C1 segment of cervical spinal cord (tissue), 14 donors: Measurements from ENCODE around the gene NPNT.
"Not testable (repeated sequence)": the region's sequence is repeated elsewhere in the genome, so short reads cannot be mapped to it uniquely, and the experiment has no call there.

Experiments
- DNase-seq, 14 donors: peaks; one replicate each; lab custom pipeline; 2025; lab: John Stamatoyannopoulos, UW

The NPNT gene

DNA sequence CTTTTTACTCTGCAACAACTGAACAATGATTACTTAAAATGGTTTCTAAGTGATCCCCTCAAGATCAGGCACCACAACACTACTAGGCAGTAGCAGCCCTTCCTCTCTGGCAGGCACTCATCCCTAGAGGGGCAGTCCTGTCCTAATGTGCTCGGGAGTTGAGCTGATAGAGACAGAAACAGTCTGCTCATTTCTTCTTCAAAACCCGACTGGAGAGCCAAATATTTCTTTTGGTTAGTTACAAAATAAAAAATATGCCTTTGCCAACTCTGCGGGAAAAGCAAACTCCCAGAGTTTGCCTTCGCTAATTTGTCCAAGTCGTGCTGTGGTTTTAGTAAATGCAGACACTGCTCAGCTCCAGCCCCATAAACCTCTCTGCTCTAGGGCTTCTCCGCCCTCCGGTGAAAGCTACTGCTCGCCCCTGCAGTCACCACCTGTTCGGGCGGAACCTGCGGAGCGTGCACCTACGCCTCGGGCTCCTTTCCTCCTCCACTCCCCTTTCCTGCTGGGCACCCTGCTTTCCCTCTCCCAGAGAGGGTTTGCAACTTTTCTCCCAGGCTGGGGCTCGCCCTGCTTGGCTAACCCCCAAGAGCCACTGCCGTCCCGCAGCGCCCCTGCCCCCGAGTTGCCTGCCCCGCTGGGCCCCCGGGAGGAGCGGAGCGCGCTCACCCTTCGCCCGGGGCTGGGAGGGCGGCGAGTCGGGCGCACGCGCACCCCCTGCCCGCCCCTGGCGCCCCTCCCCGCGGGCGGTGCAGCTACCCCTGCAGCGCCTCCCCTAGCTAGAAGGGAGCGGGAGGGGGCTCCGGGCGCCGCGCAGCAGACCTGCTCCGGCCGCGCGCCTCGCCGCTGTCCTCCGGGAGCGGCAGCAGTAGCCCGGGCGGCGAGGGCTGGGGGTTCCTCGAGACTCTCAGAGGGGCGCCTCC is at the start of gene NPNT:
Gene NPNT, plus strand, starts transcription at position 812 of the 923 bp plus-strand sequence. CDS start 182 bp downstream, outside the sequence.
- no peak for DNase-seq

- no peak for DNase-seq
Measured at GRCh38 chr4:105845559-105845958, 49.7 kb upstream of the NPNT start.

DNA sequence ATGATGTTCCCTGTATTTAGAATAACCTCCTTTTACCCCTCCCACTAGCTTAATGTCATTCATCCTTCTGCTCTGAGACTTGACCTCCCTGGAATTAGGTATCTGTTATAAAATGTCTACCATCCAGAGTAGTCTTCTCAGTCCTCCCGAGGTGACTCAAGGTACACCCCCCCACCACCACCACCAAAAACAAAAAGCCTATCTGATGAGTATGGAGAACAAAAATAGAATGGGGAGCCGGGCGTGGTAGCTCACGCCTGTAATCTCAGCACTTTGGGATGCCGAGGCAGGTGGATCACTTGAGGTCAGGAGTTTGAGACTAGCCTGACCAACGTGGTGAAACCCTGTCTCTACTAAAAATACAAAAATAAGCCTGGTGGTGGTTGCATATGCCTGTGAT is 46.9 kb upstream of the NPNT start:
- not testable (repeated sequence) for DNase-seq

DNA sequence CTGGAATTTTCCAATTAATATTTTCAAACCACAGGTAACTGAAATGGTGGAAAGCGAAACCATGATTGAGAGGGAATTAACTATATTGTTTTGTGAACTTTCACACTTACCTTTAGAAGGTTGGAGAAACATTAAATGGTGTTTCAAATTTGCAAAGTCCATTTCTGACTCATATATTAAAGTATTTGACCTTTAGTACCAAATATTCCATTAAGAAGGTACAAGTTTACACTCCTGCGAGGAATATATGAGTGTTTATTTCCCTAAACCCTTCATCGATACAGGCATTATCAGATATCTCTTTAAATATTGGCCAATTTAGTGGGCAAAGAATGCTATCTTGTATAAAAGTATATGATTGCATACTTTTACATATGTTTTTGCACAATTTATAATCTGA is 44.1 kb upstream of the NPNT start:
- no peak for DNase-seq

GRCh38 chr4:105852230-105852629 is 43.0 kb upstream of the NPNT start:
- DNase-seq: not testable (repeated sequence)

DNA sequence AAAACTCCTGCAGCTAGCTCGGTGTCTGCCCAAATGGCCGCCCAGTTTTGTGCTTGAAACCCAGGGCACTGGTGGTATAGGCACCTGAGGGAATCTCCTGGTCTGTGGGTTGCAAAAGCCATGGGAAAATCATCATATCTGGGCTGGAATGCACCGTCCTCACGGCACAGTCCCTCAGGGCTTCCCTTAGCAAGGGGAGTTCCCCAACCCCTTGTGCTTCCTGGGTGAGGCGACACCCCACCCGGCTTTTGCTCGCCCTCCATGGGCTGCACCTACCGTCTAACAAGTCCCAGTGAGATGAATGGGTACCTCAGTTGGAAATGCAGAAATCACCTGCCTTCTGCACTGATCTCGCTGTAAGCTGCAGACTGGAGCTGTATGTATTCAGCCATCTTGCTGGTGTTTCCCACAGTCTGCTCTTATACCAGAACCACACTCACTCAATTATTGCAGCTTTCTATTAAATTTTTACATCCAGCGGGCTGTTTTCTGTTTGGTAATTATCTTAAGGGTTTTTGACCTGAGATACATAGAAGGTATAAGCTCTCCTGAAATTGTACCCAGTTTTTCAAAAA is 36.7 kb upstream of the NPNT start:
- no peak for DNase-seq

DNA sequence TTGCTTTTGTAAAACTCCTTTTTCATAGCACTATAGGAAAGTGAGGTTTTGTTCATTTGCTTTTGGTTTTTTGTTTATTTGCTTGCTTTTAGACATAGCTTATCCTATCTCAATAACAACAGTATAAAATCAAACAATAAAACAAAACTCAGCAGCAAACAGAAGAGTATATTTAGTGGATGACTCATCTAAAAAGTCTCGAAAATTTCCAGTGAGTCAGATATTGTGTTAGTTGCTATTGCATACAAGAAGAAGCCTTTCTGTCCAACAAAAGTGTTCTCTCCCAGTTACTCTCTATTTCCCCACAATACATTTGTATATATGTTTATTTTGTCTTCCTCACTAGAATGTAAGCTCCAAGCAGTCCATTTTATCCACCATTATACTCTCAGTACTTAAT is 36.0 kb upstream of the NPNT start:
- DNase-seq: no peak

DNA sequence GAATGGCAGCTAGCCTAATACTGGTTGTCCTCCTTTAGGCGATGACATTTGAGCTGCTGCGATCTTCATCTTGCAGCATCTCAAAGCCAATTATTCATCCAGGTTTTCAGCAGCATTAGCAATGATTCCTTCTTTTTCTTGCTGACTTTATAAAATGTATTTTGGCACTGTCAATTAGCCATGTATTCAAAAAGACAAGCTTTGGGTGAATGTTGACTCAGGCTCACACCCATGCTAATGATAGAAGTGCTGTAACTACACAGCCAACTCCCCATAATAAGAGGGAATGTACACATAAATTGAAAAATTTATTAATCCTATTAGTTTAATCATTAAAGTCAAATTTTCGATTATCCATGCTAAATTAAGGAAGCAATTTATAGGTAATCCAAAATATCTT is 24.3 kb upstream of the NPNT start:
- DNase-seq: no peak

- DNase-seq: no peak
Measured at GRCh38 chr4:105871997-105872396, 23.3 kb upstream of the NPNT start.

- DNase-seq: no peak
Measured at GRCh38 chr4:105875233-105875632, 20.0 kb upstream of the NPNT start.

- no peak for DNase-seq
Measured at GRCh38 chr4:105878668-105879067, 16.6 kb upstream of the NPNT start.

DNA sequence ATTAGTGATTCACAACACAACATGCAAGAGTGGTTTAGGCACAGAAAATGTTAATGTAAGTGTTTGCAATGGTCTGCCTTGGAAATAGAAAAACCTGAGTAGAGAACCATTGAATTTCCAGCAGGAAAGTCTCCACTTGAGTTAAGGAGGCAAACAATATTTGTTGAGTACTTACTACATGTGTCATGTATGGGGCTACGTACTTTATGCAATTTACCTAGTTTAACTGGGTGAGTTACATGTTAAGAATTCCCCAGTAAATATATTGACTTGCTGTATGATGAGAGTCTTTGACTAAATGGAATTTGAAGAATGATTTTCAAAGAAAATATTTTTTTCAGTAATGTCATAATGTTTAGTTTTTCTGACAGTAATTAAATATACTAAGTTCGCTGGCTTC is 7.8 kb upstream of the NPNT start:
- DNase-seq: no peak

- no peak for DNase-seq
Measured at GRCh38 chr4:105895583-105896460, 551 bp downstream of the NPNT start.

DNA sequence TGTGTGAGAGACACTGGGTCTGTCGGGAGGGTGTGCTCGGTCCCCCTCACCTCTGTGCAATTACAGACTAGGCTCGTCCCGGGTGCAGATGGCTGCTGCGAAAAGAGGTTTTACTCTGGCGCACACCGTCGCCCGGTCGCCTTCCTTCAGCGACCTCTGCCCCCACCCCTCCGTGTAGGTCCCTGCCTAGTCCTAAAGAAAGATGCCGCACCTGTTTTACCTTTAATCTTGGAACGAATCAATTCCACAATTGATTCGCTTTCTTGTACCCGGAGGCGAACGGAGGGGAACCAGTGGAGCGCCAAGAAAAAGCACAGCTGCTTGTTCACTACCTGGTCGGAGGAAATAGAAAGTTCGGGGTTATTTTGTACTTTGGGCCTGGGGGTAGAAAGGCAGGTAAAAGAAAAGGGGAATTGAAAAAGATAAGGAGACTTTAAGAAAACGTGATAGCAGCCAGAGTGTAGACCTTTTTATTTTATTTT is 1.2 kb downstream of the NPNT start:
- no peak for DNase-seq

DNA sequence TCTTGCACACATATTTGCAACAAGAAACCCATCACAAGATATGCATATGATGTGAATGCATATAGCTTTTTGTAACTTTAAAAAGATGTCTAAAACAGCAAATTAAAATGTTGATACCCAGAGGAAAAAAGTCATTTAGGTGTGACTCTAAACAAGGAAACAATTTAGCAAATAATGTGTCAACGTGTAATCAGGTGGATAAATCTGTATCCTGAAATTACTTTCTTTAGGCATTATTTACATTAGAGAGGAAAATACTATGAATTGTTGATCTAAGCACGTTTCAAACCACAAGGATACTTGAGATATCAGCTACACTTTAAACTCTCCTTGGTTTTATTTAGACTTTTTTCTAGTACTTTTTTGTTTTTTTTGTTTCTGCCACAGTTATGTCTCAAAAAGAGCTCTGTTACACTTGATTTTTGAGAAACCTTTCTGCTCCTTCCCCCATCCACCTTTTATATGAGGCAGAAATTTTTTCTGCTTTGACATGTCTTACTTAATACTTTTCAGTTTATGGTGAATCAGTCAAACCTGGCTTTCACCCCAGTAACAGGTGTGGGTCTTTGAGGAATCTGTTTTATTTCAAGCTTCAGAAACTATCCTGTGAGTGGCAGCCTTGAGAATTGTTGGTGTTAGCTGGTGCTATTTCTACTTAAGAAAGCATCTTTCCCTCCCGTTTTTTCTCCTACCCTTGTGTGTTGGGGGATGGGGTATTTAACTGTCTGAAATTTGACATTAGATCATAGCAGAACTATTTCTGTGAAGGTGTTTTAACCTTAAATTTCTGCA is 1.9 kb downstream of the NPNT start:
- DNase-seq: no peak

- DNase-seq: no peak
Measured at GRCh38 chr4:105900541-105900940, 5.3 kb downstream of the NPNT start.

- DNase-seq: no peak
Measured at GRCh38 chr4:105902550-105903262, 7.4 kb downstream of the NPNT start.

- no peak for DNase-seq
Measured at GRCh38 chr4:105909787-105910281, 14.6 kb downstream of the NPNT start.

GRCh38 chr4:105911426-105911825 is 16.2 kb downstream of the NPNT start:
- DNase-seq: no peak

DNA sequence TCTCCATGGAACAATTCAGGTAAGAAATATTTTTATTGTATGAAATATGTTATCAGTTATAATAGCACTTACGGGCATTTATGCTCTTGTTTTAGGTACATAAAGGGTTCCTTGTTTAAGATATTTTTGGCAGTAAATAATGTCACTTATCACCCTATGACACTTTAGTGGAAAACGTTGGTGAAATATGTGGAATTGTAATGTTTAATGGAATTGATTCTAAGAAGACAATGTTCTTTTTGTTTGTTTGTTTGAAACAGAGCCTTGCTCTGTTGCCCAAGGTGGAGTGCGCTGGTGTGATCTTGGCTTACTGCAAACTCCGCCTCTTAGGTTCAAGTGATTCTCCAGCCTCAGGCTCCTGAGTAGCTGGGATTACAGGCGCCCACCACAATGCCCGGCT is 17.4 kb downstream of the NPNT start:
- no peak for DNase-seq
